Karpas-422 (cell line): ENCODE measurements around the gene MLLT6. TPM values are rescaled to one million over a fixed set of nuclear protein-coding genes. Genes with fewer than 3 reads are reported as not detected.

ENCODE experiments used
- DNase-seq: peaks from one replicate; pipeline ENCODE4 v3.0.0-alpha.2; 2015
- H2AFZ ChIP-seq: fragments of 200-600 bp; sonication (generic); 2 replicates; pipeline ENCODE4 v1.6.1; 2014; ENCODE audit warnings: antibody characterized with exemption, low read length, mixed read lengths
- H3K27ac ChIP-seq: fragments of 200-600 bp; sonication (generic); 2 replicates; pipeline ENCODE4 v1.5.1; 2014; ENCODE audit warnings: mild to moderate bottlenecking, low read length, moderate library complexity
- H3K27me3 ChIP-seq: fragments of 200-600 bp; sonication (generic); 2 replicates; pipeline ENCODE4 v1.6.1; 2014; ENCODE audit warnings: low read length, mixed read lengths
- H3K36me3 ChIP-seq: fragments of 200-600 bp; sonication (generic); 2 replicates; pipeline ENCODE4 v1.6.1; 2014; ENCODE audit warnings: low read length, mixed read lengths; ENCODE audit not compliant: insufficient read depth
- H3K4me1 ChIP-seq: fragments of 200-600 bp; sonication (generic); 2 replicates; pipeline ENCODE4 v1.6.1; 2014; ENCODE audit warnings: mild to moderate bottlenecking, low read length, mixed read lengths
- H3K4me2 ChIP-seq: fragments of 200-600 bp; sonication (generic); 2 replicates; pipeline ENCODE4 v1.6.1; 2014; ENCODE audit warnings: low read length, low read depth, mild to moderate bottlenecking; ENCODE audit not compliant: poor library complexity, severe bottlenecking
- H3K4me3 ChIP-seq: fragments of 200-600 bp; sonication (generic); 2 replicates; pipeline ENCODE4 v1.5.1; 2014; ENCODE audit warnings: mild to moderate bottlenecking, antibody characterized with exemption, low read length, mixed read lengths
- H3K79me2 ChIP-seq: fragments of 200-600 bp; sonication (generic); 2 replicates; pipeline ENCODE4 v1.6.1; 2014; ENCODE audit warnings: mild to moderate bottlenecking, low read length, mixed read lengths
- H3K9ac ChIP-seq: fragments of 200-600 bp; sonication (generic); 2 replicates; pipeline ENCODE4 v1.6.0; 2014; ENCODE audit warnings: low read length
- H3K9me2 ChIP-seq: fragments of 200-600 bp; sonication (generic), shearing (Covaris generic); replicated peaks from 2 replicates; pipeline ENCODE4 v1.6.0; 2014; ENCODE audit warnings: mild to moderate bottlenecking, low read length, moderate library complexity; ENCODE audit not compliant: insufficient read depth
- H3K9me3 ChIP-seq: fragments of 300-700, 200-600 bp; sonication (generic); 2 replicates; pipeline ENCODE4 v1.6.1; 2014; ENCODE audit warnings: low read length, mixed read lengths
- H4K20me1 ChIP-seq: fragments of 200-600 bp; sonication (generic); 2 replicates; pipeline ENCODE4 v1.6.1; 2014; ENCODE audit warnings: mild to moderate bottlenecking, antibody characterized with exemption, low read length, low read depth; ENCODE audit not compliant: insufficient read depth
- total RNA-seq: library from RNA; depleted of rRNA; stranded (reverse); fragments of >200 nt; shearing (Covaris generic); gene quantifications from 2 replicates; pipeline ENCODE4 v1.2.3, GENCODE V29; 2014; ENCODE audit warnings: low replicate concordance; rRNA removed

MLLT6 gene
- total RNA-seq = 72.4 and 119 TPM in 2 replicates

DNA sequence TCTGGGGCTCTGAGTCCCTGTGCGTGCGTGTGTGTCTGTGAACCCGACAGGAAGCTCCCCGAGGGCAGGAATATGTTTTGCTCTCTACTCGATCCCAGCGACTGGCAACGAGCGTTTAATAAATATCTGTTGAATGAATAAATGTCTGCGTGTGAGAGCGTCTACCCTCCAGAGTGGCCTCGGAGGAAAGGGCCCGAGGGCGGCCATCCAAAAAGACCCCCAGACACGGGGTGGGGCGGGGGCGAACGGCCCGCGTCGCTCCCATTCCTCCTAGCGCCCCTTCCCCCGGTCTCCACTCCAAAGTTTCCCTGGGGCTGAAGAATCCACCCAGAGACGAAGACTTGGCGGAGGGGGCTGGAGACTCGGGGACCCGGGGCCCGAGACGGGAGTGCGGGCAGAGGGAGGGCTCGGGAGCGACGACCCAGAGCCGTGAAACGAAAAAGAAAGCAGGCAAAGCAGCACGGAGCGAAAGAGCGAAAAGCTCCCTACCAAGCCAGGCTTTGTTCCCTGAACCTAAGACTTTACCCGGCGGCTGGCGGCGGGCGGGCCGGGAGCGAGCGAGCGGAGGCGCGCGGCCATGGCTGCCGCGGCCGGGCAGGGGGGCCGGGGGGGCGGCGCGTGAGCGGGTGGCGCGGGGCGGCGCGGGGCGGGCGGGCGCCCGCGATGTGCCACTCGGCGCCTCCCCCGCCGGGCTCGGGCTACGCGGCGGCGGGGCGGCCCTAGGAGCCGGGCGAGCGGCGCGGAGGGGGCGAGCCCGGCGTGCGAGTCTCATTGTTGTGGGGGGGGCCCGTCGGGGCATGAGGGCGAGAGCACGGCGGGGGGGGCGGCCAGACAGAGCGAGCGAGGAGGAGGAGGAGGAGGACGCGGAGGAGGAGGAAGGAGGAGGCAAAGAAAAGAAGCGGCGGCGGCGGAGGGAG lies at the start of gene MLLT6:
Gene MLLT6 (plus strand): TSS at position 668 of the 917 bp plus-strand sequence. CDS start 360 bp downstream, outside the sequence.
- Histone ChIP-seq H3K4me1 (peaks cover 51% of the 10 kb centered on the region), H3K9me2 (no peaks in the 10 kb centered on the region), H3K27ac (peak within 1 kb of the TSS; percentile 91), H4K20me1 (no peaks in the 10 kb centered on the region), H3K4me3 (peak within 1 kb of the TSS; percentile 98), H3K9ac (peak within 1 kb of the TSS; percentile 96), H3K9me3 (no peaks in the 10 kb centered on the region), H3K4me2 (peak within 1 kb of the TSS; percentile 95), H3K27me3 (no peaks in the 10 kb centered on the region; the same call in 1 of the 2 replicates), H3K79me2 (peaks cover 37% of the 10 kb centered on the region), H2AFZ (peak within 1 kb of the TSS; percentile 78; the same call in 1 of the 2 replicates), H3K36me3 (peaks cover 1% of the 10 kb centered on the region; the same call in 1 of the 2 replicates)
- DNase-seq = peak; percentile 91

DNA sequence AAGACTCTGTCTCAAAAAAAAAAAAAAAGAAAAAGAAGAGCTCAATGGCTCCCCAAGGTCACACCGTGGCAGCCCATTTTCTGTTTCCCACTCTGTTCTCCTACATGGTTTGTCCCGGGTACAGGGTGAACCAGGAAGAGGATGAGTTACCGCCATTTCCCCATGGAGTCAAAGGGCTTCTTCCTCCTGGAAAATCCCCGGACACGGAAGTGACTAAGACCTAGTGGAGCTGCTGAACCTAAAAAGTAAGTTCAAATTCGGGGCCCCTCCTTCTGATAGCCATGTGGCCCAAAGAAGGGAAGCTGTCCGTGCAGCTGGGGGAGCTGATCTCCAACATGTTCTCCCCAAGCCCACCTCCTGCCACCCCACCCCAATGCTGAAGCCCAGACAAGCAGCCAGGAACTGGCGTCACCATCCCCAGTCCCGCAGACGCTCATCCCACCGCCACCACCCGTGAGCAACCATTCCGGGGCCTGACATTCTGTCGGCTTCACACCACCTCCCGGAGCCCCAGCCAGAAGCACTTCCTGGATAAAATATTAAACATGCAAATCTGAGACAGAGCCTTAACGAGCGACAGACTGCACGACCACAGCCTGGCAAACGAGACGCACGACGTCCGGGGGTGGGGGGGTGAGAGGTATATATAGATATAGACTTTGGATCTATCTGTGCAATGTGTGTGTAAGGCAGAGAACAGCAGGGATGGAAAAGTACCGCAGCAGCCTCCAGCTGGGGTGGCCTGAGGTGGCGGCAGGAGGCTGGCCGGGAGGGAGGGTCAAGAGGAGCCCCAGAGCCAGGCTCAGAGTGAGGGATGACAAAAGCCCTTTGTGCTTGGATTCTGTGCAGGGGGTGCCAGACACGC lies 47.9 kb upstream of the MLLT6 start:
- peak overlapping the region; percentile 74 for H3K9ac ChIP-seq
- no peaks in the 10 kb centered on the region for H3K79me2 ChIP-seq
- peak overlapping the region; percentile 87 for H2AFZ ChIP-seq
- H3K4me3 ChIP-seq = peak overlapping the region; percentile 64
- H3K36me3 ChIP-seq = no peaks in the 10 kb centered on the region
- no peaks in the 10 kb centered on the region for H4K20me1 ChIP-seq
- H3K27me3 ChIP-seq = no peaks in the 10 kb centered on the region
- no peaks in the 10 kb centered on the region for H3K9me2 ChIP-seq
- peak; percentile 85 for DNase-seq
- no peaks in the 10 kb centered on the region for H3K9me3 ChIP-seq
- peaks cover 25% of the 10 kb centered on the region for H3K4me1 ChIP-seq
- H3K4me2 ChIP-seq = peak overlapping the region; percentile 89
- no peak overlapping the region for H3K27ac ChIP-seq

DNA sequence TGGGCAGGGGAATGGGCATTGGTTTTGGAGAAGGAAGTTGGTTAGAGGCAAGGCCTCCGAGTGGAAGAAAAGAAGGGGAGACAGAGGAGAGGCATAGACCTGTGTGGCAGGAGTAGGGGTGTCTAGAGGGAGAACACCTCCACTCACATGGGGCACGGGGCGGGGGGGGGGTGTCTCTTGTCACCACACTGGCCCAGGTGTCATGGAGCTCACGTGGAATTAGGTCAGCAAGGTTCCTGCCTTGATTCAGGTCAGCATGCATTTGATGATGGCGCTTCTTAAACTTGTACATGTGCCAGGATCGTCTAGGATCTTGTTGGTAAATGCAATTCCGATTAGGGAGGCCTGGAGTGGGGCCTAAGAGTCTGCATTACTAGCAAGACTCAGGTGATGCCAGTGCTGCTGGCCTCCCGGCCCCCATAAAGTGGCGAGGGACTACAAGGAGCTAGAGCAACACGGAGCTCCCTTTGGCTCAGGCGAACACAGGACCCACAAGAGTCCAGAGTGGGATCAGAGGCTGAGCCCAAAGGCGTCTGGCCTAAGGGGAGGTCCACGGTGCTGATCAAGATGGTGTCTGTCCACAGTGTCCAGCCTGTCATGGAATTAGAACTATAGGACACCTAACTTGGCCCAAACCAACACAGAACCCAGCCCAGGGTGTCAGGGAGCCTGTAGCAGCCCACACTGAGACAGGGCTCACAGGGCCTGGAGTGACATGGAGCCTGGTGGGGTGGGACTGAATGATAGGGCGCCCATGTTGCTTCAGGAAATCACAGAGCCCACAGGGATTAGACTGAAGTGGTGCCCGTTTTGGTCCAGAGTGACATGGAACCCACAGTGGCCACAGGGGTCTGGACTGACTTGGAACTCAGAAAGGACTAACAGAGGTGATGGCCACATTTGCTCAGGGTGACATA lies 47.0 kb upstream of the MLLT6 start:
- H3K4me3 ChIP-seq = peak overlapping the region; percentile 64

DNA sequence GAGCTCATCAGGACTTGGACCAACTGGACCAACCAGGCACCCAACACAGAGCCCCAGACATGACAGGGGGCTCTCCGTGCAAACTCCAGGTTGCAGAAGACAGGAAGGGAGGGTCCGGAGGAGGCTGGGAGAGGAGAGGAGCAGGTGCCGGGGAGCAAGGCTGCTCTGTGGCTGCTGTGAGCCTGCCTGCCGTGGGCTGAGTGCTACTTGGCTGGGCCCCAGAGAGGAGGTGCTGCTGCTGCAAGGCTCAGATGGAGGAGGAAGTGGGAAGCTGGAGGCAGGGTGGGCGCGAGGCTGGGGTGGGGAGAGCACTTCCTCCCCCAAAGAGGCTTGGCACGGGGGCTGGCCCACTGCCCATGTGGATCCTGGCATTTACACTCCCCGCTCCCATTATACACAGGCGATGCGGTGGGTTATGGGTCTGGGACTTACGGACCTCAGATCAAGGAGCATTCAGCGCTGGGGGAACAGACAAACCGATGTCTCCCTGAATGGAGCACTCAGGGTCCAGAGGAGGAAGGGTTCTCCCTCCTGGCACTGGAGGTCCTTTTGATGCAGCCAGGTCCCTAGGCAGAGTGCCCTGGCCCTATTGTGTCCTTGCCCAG lies 46.2 kb upstream of the MLLT6 start:
- no peaks in the 10 kb centered on the region for H3K9me2 ChIP-seq
- H3K4me3 ChIP-seq = no peak overlapping the region
- peaks cover 21% of the 10 kb centered on the region for H3K4me1 ChIP-seq
- H2AFZ ChIP-seq = no peak overlapping the region
- H3K36me3 ChIP-seq = no peaks in the 10 kb centered on the region
- DNase-seq = peak; percentile 41
- H3K27me3 ChIP-seq = no peaks in the 10 kb centered on the region
- H3K79me2 ChIP-seq = no peaks in the 10 kb centered on the region
- no peaks in the 10 kb centered on the region for H3K9me3 ChIP-seq
- no peak overlapping the region for H3K9ac ChIP-seq
- H4K20me1 ChIP-seq = no peaks in the 10 kb centered on the region
- H3K4me2 ChIP-seq = no peak overlapping the region
- no peak overlapping the region for H3K27ac ChIP-seq

More for the DNA sequence above, 47.0 kb upstream of the MLLT6 start:
- no peak for DNase-seq
- no peaks in the 10 kb centered on the region for H3K27me3 ChIP-seq
- H3K9ac ChIP-seq = peak overlapping the region; percentile 74
- H3K4me2 ChIP-seq = peak overlapping the region; percentile 89
- H3K27ac ChIP-seq = no peak overlapping the region
- H3K79me2 ChIP-seq = no peaks in the 10 kb centered on the region
- H3K9me3 ChIP-seq = no peaks in the 10 kb centered on the region
- H4K20me1 ChIP-seq = no peaks in the 10 kb centered on the region
- no peaks in the 10 kb centered on the region for H3K9me2 ChIP-seq
- H3K36me3 ChIP-seq = no peaks in the 10 kb centered on the region
- H3K4me1 ChIP-seq = peaks cover 25% of the 10 kb centered on the region
- peak overlapping the region; percentile 87 for H2AFZ ChIP-seq

DNA sequence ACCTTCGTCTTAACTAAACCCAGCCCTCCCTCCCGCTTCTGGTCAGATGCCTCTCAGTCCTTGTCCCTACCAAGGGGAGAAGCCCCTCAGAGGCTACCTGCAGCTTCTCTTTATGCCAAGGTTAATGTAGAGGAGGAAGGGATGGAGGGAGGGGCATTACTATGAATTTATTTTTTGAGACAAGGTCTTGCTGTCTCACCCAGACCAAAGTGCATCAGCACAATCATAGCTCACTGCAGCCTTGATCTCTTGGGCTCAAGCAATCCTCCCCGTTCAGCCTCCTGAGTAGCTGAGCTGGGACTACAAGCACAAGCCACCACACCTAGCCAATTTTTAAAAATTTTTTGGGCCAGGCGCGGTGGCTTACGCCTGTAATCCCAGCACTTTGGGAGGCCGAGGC lies 45.7 kb upstream of the MLLT6 start:
- H4K20me1 ChIP-seq = no peaks in the 10 kb centered on the region
- H3K4me3 ChIP-seq = no peak overlapping the region
- peaks cover 21% of the 10 kb centered on the region for H3K4me1 ChIP-seq
- no peaks in the 10 kb centered on the region for H3K79me2 ChIP-seq
- H3K27ac ChIP-seq = no peak overlapping the region
- DNase-seq = no peak
- no peak overlapping the region for H2AFZ ChIP-seq
- no peaks in the 10 kb centered on the region for H3K27me3 ChIP-seq
- H3K9me2 ChIP-seq = no peaks in the 10 kb centered on the region
- H3K9ac ChIP-seq = no peak overlapping the region
- H3K36me3 ChIP-seq = no peaks in the 10 kb centered on the region
- H3K4me2 ChIP-seq = no peak overlapping the region
- no peaks in the 10 kb centered on the region for H3K9me3 ChIP-seq

DNA sequence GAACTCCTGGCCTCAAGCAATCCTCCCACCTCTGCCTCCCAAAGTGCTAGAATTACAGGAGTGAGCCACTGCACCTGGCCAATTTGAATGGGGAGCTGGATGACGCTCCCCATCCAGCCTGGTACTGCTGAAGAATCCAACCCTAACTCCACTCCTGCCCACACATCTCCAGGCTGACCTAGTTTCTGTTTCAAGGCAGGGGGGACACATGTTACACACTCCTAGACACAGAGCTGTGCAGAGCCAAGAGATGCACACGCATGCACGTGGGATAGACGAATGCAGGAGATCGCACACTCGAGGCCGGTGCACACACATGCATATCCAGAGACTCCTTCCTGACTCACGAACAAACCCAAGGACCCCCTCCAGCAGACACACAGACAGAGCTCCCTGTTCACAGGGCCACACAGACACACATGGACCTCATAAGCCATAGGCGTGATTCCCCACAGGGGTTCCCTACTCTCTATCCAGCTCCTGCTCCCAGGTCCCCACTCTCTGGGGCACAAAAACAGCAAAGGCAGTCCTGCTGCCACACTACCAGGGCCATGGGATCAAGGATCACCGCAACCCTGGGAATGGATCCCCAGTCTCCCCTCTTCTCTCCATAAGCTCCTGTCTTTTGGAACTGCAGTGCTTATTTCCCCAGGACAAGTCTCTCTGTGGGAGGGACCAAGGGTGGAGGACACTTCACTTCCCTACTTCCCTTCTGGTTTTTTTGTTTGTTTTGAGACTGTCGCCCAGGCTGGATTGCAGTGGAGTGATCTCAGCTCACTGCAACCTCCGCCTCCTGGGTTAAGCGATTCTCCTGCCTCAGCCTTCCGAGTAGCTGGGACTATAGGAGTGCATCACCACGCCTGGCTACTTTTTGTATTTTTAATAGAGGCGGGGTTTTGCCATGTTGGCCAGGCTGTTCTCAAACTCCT lies 44.7 kb upstream of the MLLT6 start:
- H3K36me3 ChIP-seq = no peaks in the 10 kb centered on the region
- H4K20me1 ChIP-seq = no peaks in the 10 kb centered on the region
- no peak overlapping the region for H2AFZ ChIP-seq
- no peaks in the 10 kb centered on the region for H3K79me2 ChIP-seq
- no peaks in the 10 kb centered on the region for H3K9me3 ChIP-seq
- no peak overlapping the region for H3K4me2 ChIP-seq
- H3K4me1 ChIP-seq = peaks cover 18% of the 10 kb centered on the region
- no peak overlapping the region for H3K4me3 ChIP-seq
- H3K27ac ChIP-seq = no peak overlapping the region
- DNase-seq = peak; percentile 29
- no peak overlapping the region for H3K9ac ChIP-seq
- no peaks in the 10 kb centered on the region for H3K27me3 ChIP-seq
- no peaks in the 10 kb centered on the region for H3K9me2 ChIP-seq
